Nephron progenitor cell (in vitro differentiated cells): ENCODE data around the gene DUSP15.

Experiments used
- DNase-seq: peaks from one replicate; pipeline ENCODE4 v3.0.0; 2021
- H3K27ac Mint-ChIP-seq: 2 replicates; pipeline ENCODE4 v1.8.0; 2021; ENCODE audit warnings: mild to moderate bottlenecking, moderate library complexity, mixed read lengths
- H3K27me3 Mint-ChIP-seq: 2 replicates; pipeline ENCODE4 v1.8.0; 2021; ENCODE audit warnings: mild to moderate bottlenecking, low read depth, mixed read lengths; ENCODE audit not compliant: poor library complexity
- H3K36me3 Mint-ChIP-seq: 2 replicates; pipeline ENCODE4 v1.8.0; 2021; ENCODE audit warnings: low read depth, mixed read lengths
- H3K4me1 Mint-ChIP-seq: 2 replicates; pipeline ENCODE4 v1.8.0; 2021; ENCODE audit warnings: mixed read lengths
- H3K4me3 Mint-ChIP-seq: 2 replicates; pipeline ENCODE4 v1.8.0; 2021; ENCODE audit warnings: mild to moderate bottlenecking, moderate library complexity, mixed read lengths
- H3K9me3 Mint-ChIP-seq: 2 replicates; pipeline ENCODE4 v1.8.0; 2021; ENCODE audit warnings: mild to moderate bottlenecking, moderate library complexity, mixed read lengths
- TF ChIP-seq, protein P1 (sequence below): fragments of 200-600 bp; sonication (generic); IDR thresholded peaks from 2 replicates; pipeline ENCODE4 v1.5.0; 2021; ENCODE audit warnings: antibody characterized with exemption

DUSP15 gene

DNA sequence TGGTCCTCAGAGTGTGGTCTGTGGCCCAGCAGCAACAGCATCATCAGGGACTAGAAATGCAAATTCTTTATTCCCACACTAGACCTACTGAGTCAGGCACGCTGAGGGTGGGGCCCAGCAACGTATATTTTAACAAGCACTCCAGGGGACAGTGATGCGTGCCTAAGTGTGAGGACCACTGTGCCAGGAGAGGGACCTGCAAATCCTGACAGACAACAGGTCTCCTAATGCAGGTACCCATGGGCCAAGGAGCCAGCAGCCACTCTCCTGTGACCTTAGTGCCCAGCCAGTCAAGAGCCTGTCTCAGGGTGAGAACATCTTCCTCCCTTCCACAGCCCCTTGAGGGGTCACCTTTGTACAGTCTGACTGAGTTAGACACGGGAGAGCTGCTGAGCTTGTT, 59.1 kb downstream of the DUSP15 start:
- no peaks in the 10 kb centered on the region for H3K9me3 Mint-ChIP-seq
- no peak overlapping the region for H3K27ac Mint-ChIP-seq
- H3K27me3 Mint-ChIP-seq, result peaks cover 2% of the 10 kb centered on the region
- H3K4me3 Mint-ChIP-seq, result no peak overlapping the region
- peaks cover 12% of the 10 kb centered on the region for H3K36me3 Mint-ChIP-seq
- H3K4me1 Mint-ChIP-seq, result peaks cover 37% of the 10 kb centered on the region
- TF ChIP-seq, protein P1, sequence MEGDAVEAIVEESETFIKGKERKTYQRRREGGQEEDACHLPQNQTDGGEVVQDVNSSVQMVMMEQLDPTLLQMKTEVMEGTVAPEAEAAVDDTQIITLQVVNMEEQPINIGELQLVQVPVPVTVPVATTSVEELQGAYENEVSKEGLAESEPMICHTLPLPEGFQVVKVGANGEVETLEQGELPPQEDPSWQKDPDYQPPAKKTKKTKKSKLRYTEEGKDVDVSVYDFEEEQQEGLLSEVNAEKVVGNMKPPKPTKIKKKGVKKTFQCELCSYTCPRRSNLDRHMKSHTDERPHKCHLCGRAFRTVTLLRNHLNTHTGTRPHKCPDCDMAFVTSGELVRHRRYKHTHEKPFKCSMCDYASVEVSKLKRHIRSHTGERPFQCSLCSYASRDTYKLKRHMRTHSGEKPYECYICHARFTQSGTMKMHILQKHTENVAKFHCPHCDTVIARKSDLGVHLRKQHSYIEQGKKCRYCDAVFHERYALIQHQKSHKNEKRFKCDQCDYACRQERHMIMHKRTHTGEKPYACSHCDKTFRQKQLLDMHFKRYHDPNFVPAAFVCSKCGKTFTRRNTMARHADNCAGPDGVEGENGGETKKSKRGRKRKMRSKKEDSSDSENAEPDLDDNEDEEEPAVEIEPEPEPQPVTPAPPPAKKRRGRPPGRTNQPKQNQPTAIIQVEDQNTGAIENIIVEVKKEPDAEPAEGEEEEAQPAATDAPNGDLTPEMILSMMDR, result no peak
- DNase-seq, result no peak
